Suprapubic skin (tissue), 3 donors: Measurements from ENCODE around the gene ABLIM2.

Source experiments
- CTCF ChIP-seq, 2 donors: fragments of 200-600 bp in 1 of 2; fragments of 450-650 bp in 1 of 2; sonication (generic) in 1 of 2; IDR thresholded peaks; one replicate each; pipeline ENCODE4 v1.5.1; 2016 to 2019; ENCODE audit warnings: antibody characterized with exemption in 2 of 2, mild to moderate bottlenecking in 1 of 2, moderate library complexity in 1 of 2
- POLR2AphosphoS5 ChIP-seq, 3 donors: sonication (generic); formaldehyde crosslinking; IDR thresholded peaks; one replicate each; pipeline ENCODE4 v1.6.1; 2017; ENCODE audit warnings: antibody characterized with exemption in 3 of 3

GRCh38 chr4:8038083-8038482 is 120.5 kb downstream of the ABLIM2 start:
- TF ChIP-seq CTCF (IDR thresholded peaks at IDR 0.05): no peak
- TF ChIP-seq POLR2AphosphoS5 (IDR thresholded peaks at IDR 0.05): no peak
